Prostate gland (tissue), 2 donors: ENCODE results near the gene PIMREG. TPM values are rescaled to one million over a fixed set of nuclear protein-coding genes. Genes with fewer than 3 reads are reported as not detected.
A peak's percentile ranks its signal among the peaks of the same experiment; 100 is the strongest.

Source experiments
- DNase-seq: peaks from one replicate; pipeline ENCODE4 v3.0.0-alpha.2; 2019; ENCODE audit warnings: low spot score
- H3K27ac ChIP-seq, 2 donors: fragments of 200-600 bp; sonication (generic); 2 replicates each; pipeline ENCODE4 v1.5.1; 2017 to 2019
- H3K27me3 ChIP-seq: fragments of 200-600 bp; sonication (generic); replicated peaks from 2 replicates; pipeline ENCODE4 v1.5.1; 2019; ENCODE audit not compliant: insufficient read depth
- H3K36me3 ChIP-seq, 2 donors: fragments of 200-600 bp; sonication (generic); 1 replicate in 1 of 2; 2 replicates in 1 of 2; pipeline versions ENCODE4 v1.5.1 to v1.8.1; 2017 to 2019
- H3K4me1 ChIP-seq: fragments of 200-600 bp; sonication (generic); replicated peaks from 2 replicates; pipeline ENCODE4 v1.5.1; 2019
- H3K4me3 ChIP-seq, 2 donors: fragments of 200-600 bp; sonication (generic); 2 replicates each; pipeline ENCODE4 v1.5.1; 2017 to 2019
- H3K9me3 ChIP-seq: fragments of 200-600 bp; sonication (generic); 2 replicates; pipeline ENCODE4 v1.5.1; 2017
- CTCF ChIP-seq, 4 experiments: fragments of 200-600 bp in 2 of 4; fragments of 450-650 bp in 2 of 4; sonication (generic) in 2 of 4; IDR thresholded peaks; 1 replicate in 3 of 4; 2 replicates in 1 of 4; pipeline ENCODE4 v1.5.1; 2016 to 2019; ENCODE audit warnings: antibody characterized with exemption in 4 of 4, mild to moderate bottlenecking in 2 of 4, moderate library complexity in 2 of 4
- POLR2A ChIP-seq: fragments of 450-650 bp; IDR thresholded peaks from one replicate; pipeline ENCODE4 v1.6.1; 2016; ENCODE audit warnings: antibody characterized with exemption, mild to moderate bottlenecking
- POLR2AphosphoS5 ChIP-seq: sonication (generic); formaldehyde crosslinking; IDR thresholded peaks from one replicate; pipeline ENCODE4 v1.6.1; 2017; ENCODE audit warnings: antibody characterized with exemption
- WGBS: methylation state at CpG from one replicate; pipeline ENCODE4 v1.1.5; 2018; 5-methylcytosine and 5-hydroxymethylcytosine counted together
- intact Hi-C: fragments of 100-400 bp; cut with DNase I; formaldehyde crosslinking; loops from one replicate; pipeline ENCODE4 v1.14.2; 2022
- total RNA-seq, 2 donors: library from RNA; depleted of rRNA; stranded (reverse); fragments of >200 nt; gene quantifications; one replicate each; pipeline ENCODE4 v1.1.0, GENCODE V29; 2016

Gene PIMREG
- total RNA-seq, 2 donors from 2014 or later: 0.45 to 4.9 TPM

GRCh38 chr17:6491071-6491700, 46.9 kb downstream of the PIMREG start:
- TF ChIP-seq POLR2AphosphoS5: no peak
- no peak for TF ChIP-seq POLR2A
- TF ChIP-seq CTCF (IDR thresholded peaks at IDR 0.05): no peak
- H3K36me3 ChIP-seq: no peaks in the 10 kb centered on the region
- H3K4me3 ChIP-seq: no peak overlapping the region
- H3K27me3 ChIP-seq: no peaks in the 10 kb centered on the region
- no peak for DNase-seq
- no peak overlapping the region for H3K27ac ChIP-seq
- 84% methylated on average over 7 of the region's 7 CpGs for WGBS
- H3K4me1 ChIP-seq: no peaks in the 10 kb centered on the region
- intact Hi-C loops: no loop called here
- no peaks in the 10 kb centered on the region for H3K9me3 ChIP-seq

- H3K9me3 ChIP-seq: no peaks in the 10 kb centered on the region
- no peaks in the 10 kb centered on the region for H3K27me3 ChIP-seq
- no peaks in the 10 kb centered on the region for H3K4me1 ChIP-seq
- DNase-seq: no peak
- no peaks in the 10 kb centered on the region for H3K36me3 ChIP-seq
- intact Hi-C loops: no loop called here
- no peak overlapping the region for H3K27ac ChIP-seq
- WGBS: 70% methylated on average over 4 of the region's 4 CpGs
- no peak overlapping the region for H3K4me3 ChIP-seq
- TF ChIP-seq CTCF (IDR thresholded peaks at IDR 0.05): no peak
- no peak for TF ChIP-seq POLR2AphosphoS5
- no peak for TF ChIP-seq POLR2A
These were observed 48.8 kb downstream of the PIMREG start for GRCh38 chr17:6492892-6493674.

GRCh38 chr17:6494239-6494941, 50.1 kb downstream of the PIMREG start:
- Histone ChIP-seq H3K27me3 (no peaks in the 10 kb centered on the region), H3K4me3 (no peak overlapping the region), H3K36me3 (no peaks in the 10 kb centered on the region), H3K27ac (no peak overlapping the region), H3K4me1 (no peaks in the 10 kb centered on the region), H3K9me3 (no peaks in the 10 kb centered on the region)
- DNase-seq: no peak
- intact Hi-C loops: no loop called here
- TF ChIP-seq CTCF (IDR thresholded peaks at IDR 0.05): no peak
- TF ChIP-seq POLR2A: no peak
- TF ChIP-seq POLR2AphosphoS5: peak; percentile 35
- WGBS: 62% methylated on average over 5 of the region's 5 CpGs

GRCh38 chr17:6495450-6496115, 51.3 kb downstream of the PIMREG start:
- H3K36me3 ChIP-seq: no peaks in the 10 kb centered on the region
- WGBS: 60% methylated on average over 15 of the region's 15 CpGs
- no peak overlapping the region for H3K4me3 ChIP-seq
- no peaks in the 10 kb centered on the region for H3K4me1 ChIP-seq
- no peaks in the 10 kb centered on the region for H3K27me3 ChIP-seq
- TF ChIP-seq POLR2A (no peak), CTCF (IDR thresholded peaks at IDR 0.05) (no peak), POLR2AphosphoS5 (no peak)
- H3K27ac ChIP-seq: no peak overlapping the region
- intact Hi-C loops: no loop called here
- no peak for DNase-seq
- no peaks in the 10 kb centered on the region for H3K9me3 ChIP-seq
